Peyer's patch (tissue), 4 donors: ENCODE results near the gene AADACL3. TPM values are rescaled to one million over a fixed set of nuclear protein-coding genes. Genes with fewer than 3 reads are reported as not detected.

Experiments used
- DNase-seq, 3 donors: peaks; one replicate each; pipeline ENCODE4 v3.0.0-alpha.2; 2017 to 2019
- H3K27ac ChIP-seq, 4 donors: fragments of 200-600 bp; sonication (generic); one replicate each; pipeline ENCODE4 v1.5.1; 2016 to 2019
- H3K27me3 ChIP-seq, 2 donors: fragments of 200-600 bp; sonication (generic); one replicate each; pipeline ENCODE4 v1.5.1; 2019
- H3K36me3 ChIP-seq, 3 donors: fragments of 200-600 bp; sonication (generic); one replicate each; pipeline ENCODE4 v1.5.1; 2016 to 2019
- H3K4me1 ChIP-seq, 4 donors: fragments of 200-600 bp; sonication (generic); one replicate each; pipeline ENCODE4 v1.5.1; 2016 to 2019
- H3K4me3 ChIP-seq, 4 donors: fragments of 200-600 bp; sonication (generic); 1 replicate in 3 of 4; 2 replicates in 1 of 4; pipeline ENCODE4 v1.5.1; 2016 to 2019; ENCODE audit warnings: mild to moderate bottlenecking in 1 of 4
- H3K9me3 ChIP-seq, 4 donors: fragments of 200-600 bp; sonication (generic); one replicate each; pipeline ENCODE4 v1.5.1; 2016 to 2019; ENCODE audit warnings: mild to moderate bottlenecking in 1 of 4
- POLR2A ChIP-seq, 2 donors: fragments of 450-650 bp; IDR thresholded peaks; one replicate each; pipeline ENCODE4 v1.5.1; 2017; ENCODE audit warnings: antibody characterized with exemption in 2 of 2, mild to moderate bottlenecking in 2 of 2, moderate library complexity in 2 of 2
- total RNA-seq, 4 donors: library from RNA; depleted of rRNA; stranded (reverse); fragments of >200 nt; gene quantifications; one replicate each; pipeline ENCODE4 v1.1.0, GENCODE V29; 2016
- TF ChIP-seq, protein P1 (sequence below), 6 experiments: fragments of 450-650 bp in 4 of 6; fragments of 200-600 bp in 2 of 6; sonication (generic) in 1 of 6; IDR thresholded peaks; one replicate each; pipeline ENCODE4 v1.5.1; 2017 to 2019; ENCODE audit warnings: antibody characterized with exemption in 6 of 6, mild to moderate bottlenecking in 3 of 6, moderate library complexity in 1 of 6

AADACL3 gene
- total RNA-seq, 4 donors from 2014 or later: not detected

DNA sequence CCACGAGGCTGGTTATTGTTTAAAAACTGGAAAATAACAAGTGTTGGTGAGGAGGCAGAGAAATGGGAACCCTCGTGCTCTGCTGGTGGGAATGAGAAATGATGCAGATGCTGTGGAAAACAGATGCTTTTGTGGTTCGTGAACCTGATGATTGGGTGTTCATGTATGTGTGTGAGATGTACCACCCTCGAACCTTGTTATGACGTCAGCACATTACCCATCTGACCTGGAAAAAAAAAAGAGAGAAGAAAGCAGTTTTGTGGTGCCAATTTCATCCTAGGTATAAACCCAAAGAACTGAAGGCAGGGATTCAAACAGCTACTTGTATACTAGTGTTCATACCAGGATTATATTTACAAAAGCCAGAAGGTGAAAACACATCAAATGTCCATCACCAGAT is 23.7 kb downstream of the AADACL3 start:
- TF ChIP-seq, protein P1, sequence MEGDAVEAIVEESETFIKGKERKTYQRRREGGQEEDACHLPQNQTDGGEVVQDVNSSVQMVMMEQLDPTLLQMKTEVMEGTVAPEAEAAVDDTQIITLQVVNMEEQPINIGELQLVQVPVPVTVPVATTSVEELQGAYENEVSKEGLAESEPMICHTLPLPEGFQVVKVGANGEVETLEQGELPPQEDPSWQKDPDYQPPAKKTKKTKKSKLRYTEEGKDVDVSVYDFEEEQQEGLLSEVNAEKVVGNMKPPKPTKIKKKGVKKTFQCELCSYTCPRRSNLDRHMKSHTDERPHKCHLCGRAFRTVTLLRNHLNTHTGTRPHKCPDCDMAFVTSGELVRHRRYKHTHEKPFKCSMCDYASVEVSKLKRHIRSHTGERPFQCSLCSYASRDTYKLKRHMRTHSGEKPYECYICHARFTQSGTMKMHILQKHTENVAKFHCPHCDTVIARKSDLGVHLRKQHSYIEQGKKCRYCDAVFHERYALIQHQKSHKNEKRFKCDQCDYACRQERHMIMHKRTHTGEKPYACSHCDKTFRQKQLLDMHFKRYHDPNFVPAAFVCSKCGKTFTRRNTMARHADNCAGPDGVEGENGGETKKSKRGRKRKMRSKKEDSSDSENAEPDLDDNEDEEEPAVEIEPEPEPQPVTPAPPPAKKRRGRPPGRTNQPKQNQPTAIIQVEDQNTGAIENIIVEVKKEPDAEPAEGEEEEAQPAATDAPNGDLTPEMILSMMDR (IDR thresholded peaks at IDR 0.05): no peak
- TF ChIP-seq POLR2A (IDR thresholded peaks at IDR 0.05): no peak
- H3K4me1 ChIP-seq: no peaks in the 10 kb centered on the region
- no peaks in the 10 kb centered on the region for H3K27me3 ChIP-seq
- no peak overlapping the region for H3K27ac ChIP-seq
- no peaks in the 10 kb centered on the region for H3K36me3 ChIP-seq
- no peak overlapping the region for H3K4me3 ChIP-seq
- DNase-seq: no peak
- H3K9me3 ChIP-seq: no peaks in the 10 kb centered on the region

- H3K9me3 ChIP-seq: no peaks in the 10 kb centered on the region
- no peaks in the 10 kb centered on the region for H3K36me3 ChIP-seq
- no peak overlapping the region for H3K27ac ChIP-seq
- DNase-seq: no peak
- H3K27me3 ChIP-seq: no peaks in the 10 kb centered on the region
- no peak overlapping the region for H3K4me3 ChIP-seq
- no peaks in the 10 kb centered on the region for H3K4me1 ChIP-seq
- no peak for TF ChIP-seq POLR2A (IDR thresholded peaks at IDR 0.05)
- TF ChIP-seq, protein P1 (IDR thresholded peaks at IDR 0.05): no peak
Measured at GRCh38 chr1:12741946-12742345, 26.0 kb downstream of the AADACL3 start.

DNA sequence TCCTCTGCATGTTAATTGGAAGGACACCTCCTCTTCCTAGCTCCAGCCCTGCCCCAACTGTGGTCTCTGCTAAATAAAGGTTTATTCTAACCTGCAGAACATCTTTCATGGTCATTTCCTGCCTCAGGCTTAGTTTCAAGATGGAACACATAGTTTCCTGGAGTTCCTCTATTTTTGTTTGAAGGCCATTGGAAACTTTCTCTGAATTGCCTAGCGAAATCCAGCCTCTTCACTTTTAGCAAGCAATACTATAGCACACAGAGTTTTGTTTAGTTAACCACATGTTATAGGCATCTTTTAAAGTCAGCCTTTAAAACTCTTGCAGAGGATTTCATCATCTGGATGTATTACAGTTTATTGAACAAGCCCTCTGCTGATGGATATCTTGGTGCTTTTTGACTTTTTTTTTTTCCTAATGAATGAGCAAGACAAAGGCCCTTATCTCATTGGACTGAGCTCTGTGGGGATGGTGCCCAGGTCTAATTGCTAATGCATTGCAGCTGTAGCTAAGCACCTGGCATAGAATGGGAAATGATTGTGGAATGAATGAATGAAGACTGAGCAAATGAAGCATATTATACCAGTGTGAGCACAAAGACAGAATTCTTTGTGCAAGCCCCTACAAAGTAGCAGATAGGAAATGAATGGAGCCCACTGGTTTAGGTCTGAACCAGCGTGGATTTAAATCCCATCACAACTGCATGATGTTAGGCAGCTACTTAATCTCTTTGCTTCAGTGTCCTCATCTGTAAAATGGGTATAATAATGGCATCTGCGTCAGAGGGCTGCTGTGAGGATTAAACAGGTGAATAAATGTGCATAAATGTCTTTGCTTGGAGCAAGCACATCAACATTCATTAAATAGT is 29.4 kb downstream of the AADACL3 start:
- no peak for DNase-seq

GRCh38 chr1:12745992-12746323 is 30.0 kb downstream of the AADACL3 start, which contains the start of gene CFAP107:
Gene CFAP107 (plus strand): TSS chr1:12746200. CDS start chr1:12746431, 231 bp downstream.
- no peak for TF ChIP-seq POLR2A (IDR thresholded peaks at IDR 0.05)
- TF ChIP-seq, protein P1 (IDR thresholded peaks at IDR 0.05): no peak
- no peaks in the 10 kb centered on the region for H3K4me1 ChIP-seq
- H3K4me3 ChIP-seq: no peak within 1 kb of the TSS
- no peak for DNase-seq
- no peaks in the 10 kb centered on the region for H3K27me3 ChIP-seq
- no peak within 1 kb of the TSS for H3K27ac ChIP-seq
- H3K36me3 ChIP-seq: no peaks in the 10 kb centered on the region
- peaks cover 0 to 15% (median 2%) of the 10 kb centered on the region in 4 donors for H3K9me3 ChIP-seq

More for the DNA sequence above, 29.4 kb downstream of the AADACL3 start:
- TF ChIP-seq, protein P1 (IDR thresholded peaks at IDR 0.05): no peak
- no peak for TF ChIP-seq POLR2A (IDR thresholded peaks at IDR 0.05)
- peaks cover 0 to 15% (median 2%) of the 10 kb centered on the region in 4 donors for H3K9me3 ChIP-seq
- H3K27ac ChIP-seq: no peak overlapping the region
- no peaks in the 10 kb centered on the region for H3K27me3 ChIP-seq
- no peaks in the 10 kb centered on the region for H3K4me1 ChIP-seq
- H3K4me3 ChIP-seq: no peak overlapping the region
- H3K36me3 ChIP-seq: no peaks in the 10 kb centered on the region

DNA sequence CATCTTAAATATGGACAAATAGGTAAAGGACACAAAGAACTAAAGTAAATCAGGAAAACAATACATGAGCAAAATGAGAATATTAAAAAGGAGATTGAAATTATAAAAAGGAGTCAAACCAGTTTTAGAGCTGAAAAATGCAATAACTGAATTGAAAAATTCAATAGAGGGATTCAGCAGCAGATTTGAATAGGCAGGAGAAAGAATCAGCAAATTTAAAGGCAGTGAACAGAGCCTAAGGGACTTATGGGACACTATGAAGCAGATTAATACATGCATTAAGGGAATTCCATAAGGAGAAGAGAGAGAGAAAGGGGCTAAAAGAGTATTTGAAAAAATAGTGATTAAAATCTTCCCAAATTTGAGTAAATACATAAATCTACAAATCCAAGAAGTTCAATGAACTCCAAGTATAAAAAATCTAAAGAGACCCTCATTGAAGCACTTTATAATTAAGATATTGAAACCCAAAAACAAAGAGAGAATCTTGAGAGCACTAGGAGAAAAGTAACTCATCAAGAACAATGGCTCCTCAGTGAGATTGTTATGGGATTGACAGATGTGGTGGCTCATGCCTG is 33.0 kb downstream of the AADACL3 start:
- TF ChIP-seq POLR2A (IDR thresholded peaks at IDR 0.05): no peak
- TF ChIP-seq, protein P1 (IDR thresholded peaks at IDR 0.05): no peak
- no peaks in the 10 kb centered on the region for H3K27me3 ChIP-seq

More for the DNA sequence above, 33.0 kb downstream of the AADACL3 start:
- Histone ChIP-seq H3K36me3 (no peaks in the 10 kb centered on the region), H3K27ac (no peak overlapping the region), H3K9me3 (peaks cover 0 to 15% (median 2%) of the 10 kb centered on the region in 4 donors), H3K4me1 (no peaks in the 10 kb centered on the region), H3K4me3 (no peak overlapping the region)
- no peak for DNase-seq
